Effector memory CD4-positive, alpha-beta T cell (primary cell): ENCODE data around the gene CDH13.

Experiments
- DNase-seq, 3 donors: peaks; one replicate each; pipeline ENCODE4 v3.0.0-alpha.2; 2020
- H3K27ac ChIP-seq: 2 replicates; pipeline ENCODE4 v1.7.0; 2013; ENCODE audit warnings: mild to moderate bottlenecking, low read length, moderate library complexity; ENCODE audit not compliant: insufficient read depth, poor library complexity, severe bottlenecking
- H3K27me3 ChIP-seq: replicated peaks from 2 replicates; pipeline ENCODE4 v1.7.0; 2013; ENCODE audit warnings: mild to moderate bottlenecking, low read length; ENCODE audit not compliant: insufficient read depth, control insufficient read depth, poor library complexity, severe bottlenecking
- H3K36me3 ChIP-seq: 2 replicates; pipeline ENCODE4 v1.7.0; 2013; ENCODE audit warnings: mild to moderate bottlenecking, low read length, moderate library complexity; ENCODE audit not compliant: control insufficient read depth, insufficient read depth
- H3K4me1 ChIP-seq: 2 replicates; pipeline ENCODE4 v1.7.0; 2013; ENCODE audit warnings: low read length, mild to moderate bottlenecking; ENCODE audit not compliant: control insufficient read depth, insufficient read depth, poor library complexity, severe bottlenecking
- H3K4me3 ChIP-seq: 2 replicates; pipeline ENCODE4 v1.7.0; 2013; ENCODE audit warnings: low read length, low read depth, mild to moderate bottlenecking; ENCODE audit not compliant: insufficient read depth, poor library complexity, severe bottlenecking
- H3K9me3 ChIP-seq: 2 replicates; pipeline ENCODE4 v1.7.0; 2013; ENCODE audit warnings: mild to moderate bottlenecking, low read length, moderate library complexity; ENCODE audit not compliant: control insufficient read depth

Gene CDH13

GRCh38 chr16:83794860-83795554 lies 1168.2 kb downstream of the CDH13 start:
- Histone ChIP-seq H3K36me3 (no peaks in the 10 kb centered on the region), H3K4me3 (no peak overlapping the region), H3K4me1 (no peaks in the 10 kb centered on the region), H3K27me3 (no peaks in the 10 kb centered on the region), H3K9me3 (no peaks in the 10 kb centered on the region), H3K27ac (no peak overlapping the region)
- no peak for DNase-seq

- Histone ChIP-seq H3K36me3 (no peaks in the 10 kb centered on the region), H3K27ac (no peak overlapping the region), H3K27me3 (no peaks in the 10 kb centered on the region), H3K9me3 (no peaks in the 10 kb centered on the region), H3K4me3 (no peak overlapping the region), H3K4me1 (no peaks in the 10 kb centered on the region)
- DNase-seq: no peak
Measured at GRCh38 chr16:83797013-83797412, 1170.2 kb downstream of the CDH13 start.

- H3K27me3 ChIP-seq: no peaks in the 10 kb centered on the region
- no peaks in the 10 kb centered on the region for H3K4me1 ChIP-seq
- no peak for DNase-seq
- no peaks in the 10 kb centered on the region for H3K36me3 ChIP-seq
- H3K4me3 ChIP-seq: no peak overlapping the region
- H3K27ac ChIP-seq: no peak overlapping the region
- H3K9me3 ChIP-seq: no peaks in the 10 kb centered on the region
Measured at GRCh38 chr16:83799336-83799735, 1172.6 kb downstream of the CDH13 start.

- Histone ChIP-seq H3K36me3 (no peaks in the 10 kb centered on the region), H3K4me3 (no peak overlapping the region), H3K27me3 (no peaks in the 10 kb centered on the region), H3K4me1 (no peaks in the 10 kb centered on the region), H3K9me3 (no peaks in the 10 kb centered on the region), H3K27ac (no peak overlapping the region)
- no peak for DNase-seq
Measured at GRCh38 chr16:83802135-83802534, 1175.4 kb downstream of the CDH13 start.

- H3K27me3 ChIP-seq: no peaks in the 10 kb centered on the region
- no peak for DNase-seq
- H3K4me1 ChIP-seq: no peaks in the 10 kb centered on the region
- no peak overlapping the region for H3K4me3 ChIP-seq
- no peaks in the 10 kb centered on the region for H3K36me3 ChIP-seq
- H3K9me3 ChIP-seq: no peaks in the 10 kb centered on the region
- H3K27ac ChIP-seq: no peak overlapping the region
Measured at GRCh38 chr16:83802554-83803205, 1175.9 kb downstream of the CDH13 start.

GRCh38 chr16:83803811-83804210 lies 1177.0 kb downstream of the CDH13 start:
- no peaks in the 10 kb centered on the region for H3K27me3 ChIP-seq
- no peaks in the 10 kb centered on the region for H3K36me3 ChIP-seq
- H3K9me3 ChIP-seq: no peaks in the 10 kb centered on the region
- H3K27ac ChIP-seq: no peak overlapping the region
- H3K4me1 ChIP-seq: peaks cover 3% of the 10 kb centered on the region
- no peak for DNase-seq
- H3K4me3 ChIP-seq: no peak overlapping the region

- DNase-seq: no peak
- H3K36me3 ChIP-seq: no peaks in the 10 kb centered on the region
- H3K27me3 ChIP-seq: no peaks in the 10 kb centered on the region
- peaks cover 7% of the 10 kb centered on the region for H3K4me1 ChIP-seq
- no peaks in the 10 kb centered on the region for H3K9me3 ChIP-seq
- H3K27ac ChIP-seq: no peak overlapping the region
- no peak overlapping the region for H3K4me3 ChIP-seq
Measured at GRCh38 chr16:83804366-83804765, 1177.6 kb downstream of the CDH13 start.

- no peak overlapping the region for H3K27ac ChIP-seq
- H3K4me3 ChIP-seq: no peak overlapping the region
- H3K27me3 ChIP-seq: no peaks in the 10 kb centered on the region
- H3K36me3 ChIP-seq: no peaks in the 10 kb centered on the region
- H3K4me1 ChIP-seq: peaks cover 7% of the 10 kb centered on the region
- H3K9me3 ChIP-seq: no peaks in the 10 kb centered on the region
- no peak for DNase-seq
Measured at GRCh38 chr16:83806036-83806435, 1179.3 kb downstream of the CDH13 start.

- H3K27me3 ChIP-seq: no peaks in the 10 kb centered on the region
- no peak for DNase-seq
- peaks cover 7% of the 10 kb centered on the region for H3K4me1 ChIP-seq
- H3K27ac ChIP-seq: no peak overlapping the region
- peaks cover 3% of the 10 kb centered on the region for H3K36me3 ChIP-seq
- H3K9me3 ChIP-seq: no peaks in the 10 kb centered on the region
- no peak overlapping the region for H3K4me3 ChIP-seq
Measured at GRCh38 chr16:83806731-83807130, 1180.0 kb downstream of the CDH13 start.

GRCh38 chr16:83807327-83807709 lies 1180.5 kb downstream of the CDH13 start:
- Histone ChIP-seq H3K9me3 (no peaks in the 10 kb centered on the region), H3K4me1 (peaks cover 7% of the 10 kb centered on the region), H3K27me3 (no peaks in the 10 kb centered on the region), H3K36me3 (peaks cover 6% of the 10 kb centered on the region), H3K27ac (no peak overlapping the region), H3K4me3 (peak overlapping the region; percentile 92)
- no peak for DNase-seq
